Renal cortical epithelial cell (primary cell): ENCODE measurements around the gene TRIO. TPM values are rescaled to one million over a fixed set of nuclear protein-coding genes. Genes with fewer than 3 reads are reported as not detected.

Experiments used
- DNase-seq: peaks from one replicate; pipeline ENCODE4 v3.0.0-alpha.2; 2011; ENCODE audit warnings: low read depth
- total RNA-seq: library from RNA; depleted of rRNA; stranded (reverse); fragments of >200 nt; gene quantifications from 2 replicates; pipeline ENCODE4 v1.2.3, GENCODE V29; 2014

Gene TRIO
- total RNA-seq, 1 donor from 2014 or later = 408 TPM

GRCh38 chr5:14292766-14293658 lies 149.9 kb downstream of the TRIO start:
- DNase-seq = no peak

GRCh38 chr5:14295610-14296009 lies 152.5 kb downstream of the TRIO start:
- no peak for DNase-seq

DNA sequence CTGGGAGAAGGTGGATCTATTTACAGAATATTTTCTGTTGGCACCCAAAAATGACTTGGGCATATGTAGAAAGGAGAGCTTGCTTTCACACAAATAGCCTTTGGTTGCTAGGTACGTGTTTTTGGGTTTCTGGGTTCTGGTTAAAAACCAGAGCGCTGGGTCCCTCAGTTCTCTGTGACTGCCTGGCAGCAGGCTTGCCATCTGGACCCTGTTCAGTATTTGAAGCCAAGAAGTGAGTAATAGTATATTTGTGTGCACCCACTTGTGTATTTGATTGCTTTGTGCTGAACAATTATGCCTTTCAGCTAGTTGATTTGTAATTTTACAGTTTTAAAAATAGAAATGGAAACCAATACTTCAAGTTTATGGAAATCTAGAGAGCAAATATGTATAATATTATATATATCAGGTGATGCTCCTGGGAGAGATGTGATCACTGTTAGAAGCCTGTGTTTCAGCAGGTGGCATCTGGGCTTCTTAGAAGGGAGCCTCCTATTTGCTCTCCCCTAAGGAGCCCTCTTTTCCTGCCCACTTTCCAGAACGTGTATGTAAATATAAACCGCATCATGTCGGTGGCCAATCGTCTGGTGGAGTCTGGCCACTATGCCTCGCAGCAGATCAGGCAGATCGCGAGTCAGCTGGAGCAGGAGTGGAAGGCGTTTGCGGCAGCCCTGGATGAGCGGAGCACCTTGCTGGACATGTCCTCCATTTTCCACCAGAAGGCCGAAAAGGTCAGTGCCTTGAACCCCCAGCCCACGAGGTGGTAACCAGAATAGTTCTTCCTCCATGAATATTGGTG lies 153.6 kb downstream of the TRIO start:
- no peak for DNase-seq

DNA sequence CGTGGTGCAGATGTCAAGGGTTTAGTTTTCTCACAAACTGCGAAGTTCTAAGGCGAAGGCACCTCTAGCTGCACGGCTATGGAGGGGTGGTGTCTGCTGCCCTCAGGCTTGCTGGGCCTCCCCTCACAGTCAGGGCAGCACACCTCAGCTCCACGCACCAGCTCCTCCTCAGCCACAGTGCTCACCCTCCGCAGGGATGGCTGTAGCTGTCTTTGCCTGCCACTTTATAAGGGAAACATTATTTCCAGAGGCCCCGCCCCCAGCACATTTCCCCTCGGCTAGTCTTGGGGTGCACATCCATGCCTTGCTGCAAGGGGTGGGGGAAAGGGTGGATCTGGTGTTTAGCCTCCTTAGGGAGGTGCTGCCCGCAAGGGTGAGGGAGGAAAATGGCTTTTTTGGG lies 154.6 kb downstream of the TRIO start:
- no peak for DNase-seq

GRCh38 chr5:14298126-14298847 lies 155.1 kb downstream of the TRIO start:
- peak; percentile 26 for DNase-seq

GRCh38 chr5:14299666-14300065 lies 156.5 kb downstream of the TRIO start:
- no peak for DNase-seq

GRCh38 chr5:14301186-14301585 lies 158.0 kb downstream of the TRIO start:
- DNase-seq = no peak

DNA sequence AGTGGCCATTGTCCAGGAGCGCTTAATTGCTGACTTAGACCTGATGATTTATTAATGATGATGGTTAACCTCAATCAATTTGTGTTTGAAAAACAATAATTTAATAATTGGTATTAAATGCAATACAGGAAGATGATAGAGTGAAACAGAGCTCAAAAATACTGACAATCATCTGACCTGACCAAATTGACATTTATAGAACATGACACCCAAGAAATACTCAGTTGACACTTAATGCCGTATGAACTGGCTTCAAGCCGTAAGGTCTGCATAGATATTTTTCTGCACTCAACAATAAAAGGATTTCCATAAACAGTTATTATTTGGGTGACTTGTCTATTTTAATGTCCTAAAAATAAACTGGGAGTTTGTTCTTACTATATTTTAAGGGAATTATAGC lies 159.2 kb downstream of the TRIO start:
- DNase-seq = no peak

DNA sequence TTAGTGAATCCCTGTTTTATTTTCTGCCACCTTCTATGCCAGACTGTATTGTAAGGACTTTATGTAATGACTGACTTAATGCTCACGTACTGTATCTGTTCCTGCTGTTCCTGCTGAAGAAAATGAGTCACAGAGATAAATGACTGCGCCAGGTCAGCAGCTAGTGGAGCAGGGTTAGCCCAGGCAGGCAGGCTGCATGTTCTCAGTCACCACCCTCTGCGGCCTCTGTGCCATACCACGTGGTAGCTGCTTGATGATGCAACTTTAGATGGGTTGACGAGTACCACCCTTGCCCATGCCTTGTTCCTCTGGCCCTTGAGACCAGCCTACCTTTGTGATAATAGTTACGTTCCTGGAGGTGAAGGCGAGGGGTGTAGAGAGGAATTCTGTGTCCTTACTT lies 161.9 kb downstream of the TRIO start:
- peak; percentile 66 for DNase-seq

DNA sequence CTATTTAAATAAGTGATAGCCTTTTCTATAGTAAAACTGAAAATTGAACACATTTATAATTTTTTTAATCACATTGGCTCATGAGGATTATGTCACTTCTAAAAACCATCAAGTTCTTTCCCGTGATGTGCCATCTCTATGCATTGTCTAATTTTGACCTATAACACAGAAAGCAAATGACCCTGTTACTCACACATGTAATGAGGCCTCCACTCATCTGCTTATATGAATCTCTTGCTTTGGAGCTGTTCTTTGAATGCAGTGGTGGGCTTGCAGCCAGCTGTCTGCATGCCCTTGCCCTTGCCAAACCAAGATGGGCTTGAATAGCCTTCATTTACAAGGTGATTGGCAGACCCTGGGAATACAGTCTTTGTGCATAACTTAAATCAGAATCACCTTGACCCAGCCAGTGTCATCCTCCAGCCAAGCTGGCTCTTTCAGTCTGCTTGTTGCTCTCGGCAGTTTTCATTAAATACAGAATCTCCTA lies 163.2 kb downstream of the TRIO start:
- no peak for DNase-seq

DNA sequence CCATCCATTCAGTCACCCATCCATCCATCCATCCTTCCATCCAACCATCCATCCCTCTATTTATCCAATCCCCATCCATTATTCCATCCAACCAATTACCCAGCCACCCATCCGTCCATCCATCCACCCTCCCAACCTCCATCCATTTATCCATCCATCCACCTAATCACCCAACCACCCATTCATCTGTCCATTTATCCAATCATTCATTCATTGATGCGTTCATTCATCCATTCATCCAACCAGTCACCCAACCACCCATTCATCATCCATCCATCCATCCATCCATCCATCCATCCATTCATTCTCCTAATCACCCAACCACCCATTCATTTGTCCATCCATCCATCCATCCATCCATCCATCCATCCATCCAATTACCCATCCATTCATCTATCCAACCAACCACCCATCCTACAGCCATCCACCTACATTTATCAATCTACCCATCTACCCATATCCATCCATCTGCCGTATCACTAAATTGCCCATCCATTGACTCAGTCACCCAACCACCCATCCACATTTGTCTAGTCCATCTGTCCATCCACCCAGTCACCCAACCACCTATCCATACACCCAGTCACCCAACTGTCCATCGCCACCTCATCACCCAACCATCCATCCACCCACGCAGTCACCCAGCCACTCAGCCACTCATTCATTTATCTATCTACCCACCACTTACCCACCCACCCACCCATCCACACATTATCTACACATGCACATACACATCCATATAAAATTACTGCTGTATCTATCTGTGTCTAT lies 165.4 kb downstream of the TRIO start:
- no peak for DNase-seq

DNA sequence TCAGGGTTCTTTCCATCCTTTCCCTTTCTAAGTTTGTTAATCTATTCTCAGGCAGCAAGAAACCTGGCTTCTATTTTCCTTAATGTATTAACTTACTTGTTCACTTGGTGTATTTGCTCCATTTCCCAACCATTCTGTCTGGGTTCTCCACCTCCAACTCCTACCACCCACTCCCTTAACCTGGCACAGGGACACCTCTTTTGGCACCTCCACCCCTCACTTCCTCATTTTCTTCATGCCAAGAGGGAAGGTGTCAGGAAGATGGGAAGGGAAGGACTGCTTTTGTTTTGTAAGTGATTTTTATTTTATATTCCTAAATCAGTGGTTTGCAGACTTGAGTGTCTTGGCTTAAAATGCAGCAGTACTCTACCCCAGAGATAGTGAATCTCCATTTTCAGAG lies 166.1 kb downstream of the TRIO start:
- DNase-seq = no peak

GRCh38 chr5:14309878-14310531 lies 166.9 kb downstream of the TRIO start:
- DNase-seq = no peak

DNA sequence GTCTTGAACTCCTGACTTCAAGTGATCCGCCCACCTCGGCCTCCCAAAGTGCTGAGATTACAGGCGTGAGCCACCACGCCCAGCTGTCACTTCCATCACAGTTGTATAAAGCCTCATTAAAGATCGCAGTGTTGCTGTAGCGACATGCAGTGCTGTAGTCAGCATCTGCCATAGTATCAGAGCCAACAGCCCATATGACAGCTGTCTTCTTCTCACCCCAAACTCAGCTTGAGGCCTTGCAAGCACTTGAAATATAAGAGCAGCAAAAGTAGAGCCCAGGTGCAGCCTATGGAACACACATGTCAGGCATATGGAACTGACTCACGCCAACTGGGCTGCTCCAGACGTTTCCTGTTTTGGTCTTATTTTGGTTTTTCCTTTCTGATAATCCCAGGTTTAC lies 167.8 kb downstream of the TRIO start:
- no peak for DNase-seq

GRCh38 chr5:14313986-14314690 lies 171.0 kb downstream of the TRIO start:
- DNase-seq = no peak

DNA sequence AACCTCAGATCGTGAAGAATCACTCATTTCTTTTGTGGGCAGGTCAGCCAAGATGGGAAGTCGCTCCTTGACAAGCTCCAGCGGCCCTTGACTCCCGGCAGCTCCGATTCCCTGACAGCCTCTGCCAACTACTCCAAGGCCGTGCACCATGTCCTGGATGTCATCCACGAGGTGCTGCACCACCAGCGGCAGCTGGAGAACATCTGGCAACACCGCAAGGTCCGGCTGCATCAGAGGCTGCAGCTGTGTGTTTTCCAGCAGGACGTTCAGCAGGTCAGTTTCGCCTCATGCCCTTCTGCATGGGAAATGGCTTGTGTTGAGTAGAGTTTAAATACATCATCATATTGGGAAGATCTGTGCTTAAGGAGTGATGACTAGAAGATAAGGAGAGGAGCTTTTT lies 173.3 kb downstream of the TRIO start:
- no peak for DNase-seq

DNA sequence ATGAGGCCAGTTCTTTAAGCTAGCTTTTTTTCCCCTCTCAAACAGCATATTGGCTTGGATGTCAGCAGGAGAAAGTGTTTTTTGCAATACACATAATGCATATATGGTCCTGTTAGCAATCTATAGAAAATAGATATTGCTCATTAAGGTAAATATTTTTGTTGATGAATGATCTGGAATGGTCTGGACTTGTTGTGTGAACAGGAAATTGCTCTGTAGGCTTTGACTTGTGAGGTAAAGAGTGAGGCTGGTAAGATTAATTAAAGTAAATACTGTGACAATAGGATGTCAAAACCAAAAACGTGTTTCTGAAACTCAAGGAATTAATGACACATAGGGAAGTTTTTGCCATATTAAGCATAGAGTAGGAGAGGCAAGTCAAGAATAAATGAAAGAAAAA lies 176.0 kb downstream of the TRIO start:
- no peak for DNase-seq

DNA sequence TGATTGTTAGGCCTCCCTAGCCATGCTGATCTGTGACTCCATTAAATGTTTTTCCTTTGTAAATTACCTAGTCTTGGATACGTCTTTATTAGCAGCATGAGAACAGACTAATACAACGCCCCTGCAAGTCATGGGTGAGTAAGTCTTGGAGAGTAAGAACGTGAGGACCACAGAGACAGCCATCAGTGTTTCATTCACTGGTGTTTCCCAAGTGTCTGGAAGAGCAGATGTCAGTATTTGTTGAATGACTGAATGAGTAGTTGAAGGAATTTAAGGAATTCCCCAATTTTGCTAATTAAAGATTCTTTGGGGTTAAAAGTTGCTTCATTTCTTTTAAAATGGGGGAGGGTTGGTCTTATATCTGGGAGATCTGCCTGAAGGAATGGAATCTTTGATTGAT lies 178.8 kb downstream of the TRIO start:
- DNase-seq = no peak

DNA sequence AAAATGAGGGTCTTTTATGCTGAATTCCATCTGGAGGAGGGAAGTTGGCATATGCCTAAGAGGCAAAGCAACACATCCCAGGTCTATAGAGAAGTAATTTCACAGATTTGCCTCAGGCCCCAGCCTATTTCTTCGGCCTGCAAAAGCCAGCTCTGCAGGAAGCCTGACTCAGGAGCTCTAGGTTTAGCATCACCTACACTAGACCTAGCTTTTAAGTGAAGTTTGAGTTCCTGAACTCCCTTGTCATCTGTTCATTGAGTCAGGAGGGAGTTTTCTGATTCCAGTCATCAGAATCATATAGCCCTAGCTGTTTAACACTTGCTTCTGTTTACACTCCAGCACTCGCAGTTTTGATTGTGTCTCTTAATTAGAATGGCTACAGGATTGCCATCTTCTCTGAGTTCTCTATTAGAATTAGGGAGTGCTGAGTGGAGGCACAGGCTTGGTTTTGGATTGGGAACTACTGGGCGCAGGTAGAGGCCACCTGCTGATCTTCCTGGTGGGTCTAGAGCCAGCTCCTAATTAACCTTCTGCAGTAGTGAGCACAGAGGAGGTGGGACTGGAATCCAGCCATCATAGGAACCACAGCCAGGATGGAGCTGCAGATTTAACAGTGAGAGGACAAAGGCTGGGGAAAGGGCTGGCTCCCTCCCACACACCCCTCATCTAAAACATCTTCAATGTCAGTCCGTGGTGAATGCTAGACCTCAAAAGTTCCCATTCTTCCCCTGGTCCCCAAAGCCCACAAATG lies 179.5 kb downstream of the TRIO start:
- DNase-seq = no peak

DNA sequence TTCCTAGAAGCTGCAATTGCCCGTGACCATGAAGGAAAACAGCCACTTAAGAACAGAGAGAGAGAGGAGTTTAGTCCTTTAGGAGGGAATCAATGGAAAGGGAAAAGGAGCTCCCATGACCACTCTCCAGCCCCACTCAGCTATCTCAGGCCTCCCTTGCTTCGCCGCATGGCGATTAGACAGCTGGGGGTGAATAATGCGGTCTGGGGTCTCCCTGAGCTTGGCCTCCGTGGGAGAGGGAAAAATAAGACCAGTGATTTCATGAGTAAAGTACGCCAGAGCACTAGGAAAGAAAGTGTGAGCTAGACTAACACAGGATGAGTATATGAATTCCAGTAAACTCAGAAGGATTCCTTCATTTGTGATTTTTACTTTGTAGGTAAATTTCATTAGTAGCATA lies 180.3 kb downstream of the TRIO start:
- no peak for DNase-seq
